EH (cell line): ENCODE results near the gene TMEM62.
A peak's percentile ranks its signal among the peaks of the same experiment; 100 is the strongest.

Source experiments
- DNase-seq: peaks from one replicate; pipeline ENCODE4 v3.0.0-alpha.2; 2015; ENCODE audit warnings: low read depth

The TMEM62 gene

GRCh38 chr15:43133430-43134156 is at the start of gene TMEM62:
TMEM62 (plus strand) TSS chr15:43133586; CDS start chr15:43133803, 217 bp downstream.
- peak; percentile 75 for DNase-seq

- peak; percentile 41 for DNase-seq
Measured at GRCh38 chr15:43085921-43086320, 47.5 kb upstream of the TMEM62 start.

DNA sequence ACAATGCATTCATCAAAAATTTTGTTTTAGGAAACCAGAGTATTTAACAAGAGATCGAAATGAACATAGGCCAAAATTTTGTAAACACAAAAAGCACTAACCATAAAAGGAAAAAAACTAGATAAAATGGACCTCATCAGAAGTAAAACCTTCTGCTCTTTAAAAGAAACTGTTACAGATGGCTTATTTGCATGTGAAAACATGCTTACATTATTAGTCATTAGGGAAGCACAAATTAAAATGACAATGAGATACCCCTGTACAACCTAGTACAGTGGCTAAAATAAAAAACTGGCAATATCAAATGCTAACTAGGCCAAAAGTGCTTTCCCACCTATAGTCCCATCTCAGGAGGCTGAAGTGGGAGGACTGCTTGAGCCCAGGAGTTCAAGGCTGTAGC is 46.8 kb upstream of the TMEM62 start:
- DNase-seq = peak; percentile 73

DNA sequence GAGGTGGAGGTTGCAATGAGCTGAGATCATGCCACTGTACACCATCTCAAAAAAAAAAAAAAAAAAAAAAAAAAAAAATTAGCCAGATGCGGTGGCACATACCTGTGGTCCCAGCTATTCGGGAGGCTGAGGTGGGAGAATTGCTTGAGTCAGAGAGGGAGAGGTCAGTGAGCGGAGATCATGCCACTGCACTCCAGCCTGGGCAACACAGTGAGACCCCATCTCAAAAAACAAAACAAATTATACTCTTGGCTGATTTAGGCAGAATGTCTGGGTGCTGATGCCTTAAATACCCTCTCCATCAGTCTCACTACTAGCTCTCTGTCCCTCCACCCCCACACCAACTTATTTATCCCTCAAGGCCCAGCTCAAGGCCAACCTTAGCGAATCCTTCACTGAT is 41.5 kb upstream of the TMEM62 start:
- DNase-seq = no peak

DNA sequence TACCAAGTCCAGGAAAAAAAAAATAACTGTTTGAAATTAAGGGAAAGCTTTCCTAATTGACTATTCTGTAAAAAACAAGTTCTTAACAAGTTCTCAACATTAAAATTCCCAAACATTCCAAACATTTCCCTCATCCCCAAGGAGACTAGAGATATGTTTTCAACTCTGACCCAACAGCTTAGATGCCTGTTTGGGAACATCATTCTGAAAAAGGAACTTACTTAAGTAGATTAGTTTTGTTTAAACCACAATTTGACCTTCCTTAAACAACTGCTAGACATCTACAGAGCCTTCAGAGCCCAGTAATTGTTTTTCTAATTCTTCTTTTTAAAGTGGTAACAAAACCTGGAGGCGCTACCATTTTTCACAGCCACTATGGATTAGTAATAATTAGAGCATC is 40.4 kb upstream of the TMEM62 start:
- peak; percentile 89 for DNase-seq

GRCh38 chr15:43094416-43095030 is 38.9 kb upstream of the TMEM62 start:
- DNase-seq = no peak

- DNase-seq = peak; percentile 53
Measured at GRCh38 chr15:43095243-43095642, 38.1 kb upstream of the TMEM62 start.

GRCh38 chr15:43095708-43096347 is 37.6 kb upstream of the TMEM62 start:
- DNase-seq = peak; percentile 59

- DNase-seq = no peak
Measured at GRCh38 chr15:43096411-43096810, 37.0 kb upstream of the TMEM62 start.

GRCh38 chr15:43099105-43099845 is 34.1 kb upstream of the TMEM62 start:
- DNase-seq = no peak

DNA sequence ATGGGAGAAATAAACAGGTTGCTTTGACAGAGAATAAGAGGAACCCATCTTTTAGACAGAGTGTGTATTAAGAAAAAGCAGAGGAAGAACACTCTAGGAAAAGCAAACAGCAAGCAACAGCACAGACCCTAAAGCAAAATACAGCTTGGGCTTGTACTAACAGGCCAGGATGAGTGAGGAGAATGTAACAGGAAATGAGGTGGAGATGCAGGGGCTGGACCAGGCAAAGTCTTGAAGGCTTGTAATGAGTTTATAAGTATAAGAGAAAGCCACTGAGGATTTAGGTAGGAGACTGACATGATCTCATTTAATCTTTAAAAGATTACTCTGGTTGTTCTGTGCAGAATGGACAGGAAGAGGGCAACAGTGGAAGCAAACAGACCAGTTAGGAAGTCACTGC is 32.4 kb upstream of the TMEM62 start:
- DNase-seq = no peak

GRCh38 chr15:43102187-43102586 is 31.2 kb upstream of the TMEM62 start:
- DNase-seq = peak; percentile 19

- DNase-seq = no peak
Measured at GRCh38 chr15:43103907-43104306, 29.5 kb upstream of the TMEM62 start.

GRCh38 chr15:43104426-43104825 is 29.0 kb upstream of the TMEM62 start:
- no peak for DNase-seq

DNA sequence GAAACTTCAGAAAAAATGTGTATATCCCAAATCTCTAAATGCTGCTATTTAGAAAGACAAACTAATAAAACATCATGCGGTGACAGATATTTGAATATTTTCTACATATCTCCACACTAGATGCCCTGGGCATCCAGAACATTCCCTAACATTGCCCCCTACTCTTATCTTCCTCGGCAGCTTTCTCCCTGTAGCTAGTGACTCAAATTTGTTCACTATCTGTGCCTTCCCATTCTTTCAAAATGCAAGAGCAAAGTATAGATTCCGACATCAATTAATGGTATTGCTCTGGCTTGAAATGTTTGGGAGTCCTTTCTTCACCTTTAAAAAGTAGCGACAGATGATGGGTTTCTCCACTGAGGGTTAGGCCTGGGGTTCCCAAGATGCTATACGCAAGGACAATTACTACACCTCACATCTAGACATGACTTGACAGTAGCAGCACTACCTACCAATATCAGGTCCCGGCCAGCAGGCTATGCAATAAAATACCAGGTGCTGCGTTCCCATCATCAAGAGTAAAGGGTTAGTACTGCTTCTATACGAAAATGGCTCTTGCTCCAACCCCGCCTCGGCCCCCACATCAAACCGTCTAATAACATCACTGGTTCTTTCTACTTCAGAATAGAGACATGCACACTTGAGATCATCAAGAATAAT is 28.2 kb upstream of the TMEM62 start:
- no peak for DNase-seq

DNA sequence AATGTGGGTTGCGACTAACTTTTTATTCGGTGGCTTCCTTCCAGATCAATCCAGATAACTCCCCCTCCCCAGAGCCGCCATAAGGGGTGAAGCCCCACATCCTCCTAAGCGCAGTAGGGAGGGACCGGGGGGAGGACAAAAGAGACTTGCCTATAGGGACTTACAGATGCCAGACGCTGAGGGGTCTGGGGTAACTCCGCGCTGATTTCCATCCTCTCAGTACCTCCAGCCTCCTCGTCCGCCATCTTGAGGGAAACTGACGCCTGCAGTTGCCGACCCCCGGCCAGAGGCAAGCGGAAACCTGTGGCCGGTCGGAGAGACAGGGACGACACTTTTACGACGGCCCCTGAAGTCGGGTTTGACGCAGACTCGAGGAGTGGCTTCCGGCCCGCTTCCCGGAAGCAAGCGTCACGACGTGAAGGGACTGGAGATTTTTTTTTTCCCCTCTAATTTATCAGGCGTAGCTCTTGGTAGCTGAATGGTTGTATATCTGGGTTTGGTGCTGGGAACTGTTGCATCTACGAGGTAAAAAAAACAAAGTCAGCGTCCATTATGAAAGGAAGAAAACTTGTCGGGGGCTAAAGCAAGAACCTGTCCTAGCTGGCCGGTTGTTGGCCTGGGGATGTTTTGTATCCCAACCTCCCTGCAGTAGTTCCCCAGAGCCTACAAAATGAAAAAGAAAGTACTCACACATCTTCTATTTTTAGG is 27.5 kb upstream of the TMEM62 start, which contains the start of gene UBR1:
Gene UBR1, minus strand, starts transcription at position 261 of the 708 bp plus-strand sequence. Its CDS starts 16 bp downstream, at position 245.
- peak; percentile 92 for DNase-seq

DNA sequence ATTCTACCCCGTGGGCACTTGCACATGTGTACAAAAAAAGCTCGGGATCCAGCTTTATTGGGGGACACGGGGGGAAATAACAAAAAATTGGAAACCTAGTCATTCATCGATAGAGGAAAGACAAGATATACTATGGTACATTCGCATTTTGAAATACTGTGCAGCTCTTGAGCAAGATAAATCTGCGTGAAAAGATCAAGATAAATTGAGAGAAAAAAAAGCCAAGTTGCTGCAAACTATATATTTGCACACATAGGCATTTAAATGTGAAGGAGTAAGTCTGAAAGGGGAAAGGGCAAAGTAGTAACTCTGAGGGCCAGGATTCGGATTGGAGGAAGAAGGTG is 26.9 kb upstream of the TMEM62 start:
- DNase-seq = no peak

- no peak for DNase-seq
Measured at GRCh38 chr15:43107751-43108150, 25.6 kb upstream of the TMEM62 start.

GRCh38 chr15:43111354-43111753 is 22.0 kb upstream of the TMEM62 start:
- DNase-seq = no peak

GRCh38 chr15:43118286-43118685 is 15.1 kb upstream of the TMEM62 start:
- DNase-seq = no peak

DNA sequence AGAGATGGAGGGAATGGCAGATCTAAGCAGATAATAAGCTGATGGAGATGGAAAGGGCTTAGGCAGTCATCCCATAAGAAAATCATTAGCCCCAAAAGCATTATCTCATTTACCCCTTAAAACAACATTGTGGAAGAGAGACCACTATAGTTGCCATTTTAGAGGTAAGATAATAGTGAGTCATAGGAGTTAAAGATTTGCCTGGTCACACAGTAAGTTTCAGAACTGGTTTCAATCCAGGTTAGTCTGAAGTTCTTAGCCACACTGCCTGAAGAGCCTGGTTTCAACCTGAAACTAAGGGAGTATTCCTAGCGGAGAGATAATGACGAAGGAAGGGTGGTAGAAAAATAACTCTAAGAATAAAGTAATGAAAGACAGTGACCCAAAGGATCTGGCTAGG is 14.6 kb upstream of the TMEM62 start:
- DNase-seq = no peak
